Astrocyte of the hippocampus (primary cell): Measurements from ENCODE around the gene SLC22A6.
"Not testable (repeated sequence)": the region's sequence is repeated elsewhere in the genome, so short reads cannot be mapped to it uniquely, and the experiment has no call there.

Source experiments
- DNase-seq: peaks from one replicate; pipeline ENCODE4 v3.0.0; 2011; ENCODE audit warnings: low read depth, low spot score

SLC22A6 gene

DNA sequence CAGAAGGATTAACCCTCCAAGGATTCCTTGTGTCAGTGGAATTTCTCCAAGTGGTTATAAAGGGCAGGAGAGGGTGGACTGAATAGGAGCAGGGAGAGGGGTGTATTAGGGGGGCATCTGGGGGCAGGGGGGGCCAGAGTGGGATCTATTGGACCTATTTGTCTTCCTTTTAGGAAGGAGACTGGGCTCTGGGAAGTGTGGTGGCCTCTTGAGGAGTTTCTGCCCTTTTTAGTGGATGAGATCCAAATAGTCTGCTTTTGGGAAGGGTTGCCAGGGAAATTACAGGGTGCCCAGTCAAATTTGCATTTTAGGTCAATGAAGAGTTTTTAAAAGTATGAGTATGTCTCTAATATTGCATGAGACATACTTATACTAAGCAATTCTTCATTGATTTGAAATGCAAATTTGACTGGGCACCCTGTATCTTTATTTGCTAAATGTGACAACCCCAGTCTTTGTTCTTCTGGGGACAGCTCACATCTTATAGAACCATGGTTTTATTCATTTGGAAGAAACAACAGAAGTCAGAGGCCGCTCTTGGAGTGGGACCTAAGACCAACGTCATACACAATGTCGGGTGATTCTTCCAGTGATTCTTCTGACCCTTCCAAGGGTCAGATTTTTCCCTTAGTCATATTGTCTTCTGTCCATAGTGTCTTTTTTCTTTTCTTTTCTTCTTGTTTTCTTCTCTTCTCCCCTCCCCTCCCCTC lies 429 bp upstream of the SLC22A6 start:
- no peak for DNase-seq

DNA sequence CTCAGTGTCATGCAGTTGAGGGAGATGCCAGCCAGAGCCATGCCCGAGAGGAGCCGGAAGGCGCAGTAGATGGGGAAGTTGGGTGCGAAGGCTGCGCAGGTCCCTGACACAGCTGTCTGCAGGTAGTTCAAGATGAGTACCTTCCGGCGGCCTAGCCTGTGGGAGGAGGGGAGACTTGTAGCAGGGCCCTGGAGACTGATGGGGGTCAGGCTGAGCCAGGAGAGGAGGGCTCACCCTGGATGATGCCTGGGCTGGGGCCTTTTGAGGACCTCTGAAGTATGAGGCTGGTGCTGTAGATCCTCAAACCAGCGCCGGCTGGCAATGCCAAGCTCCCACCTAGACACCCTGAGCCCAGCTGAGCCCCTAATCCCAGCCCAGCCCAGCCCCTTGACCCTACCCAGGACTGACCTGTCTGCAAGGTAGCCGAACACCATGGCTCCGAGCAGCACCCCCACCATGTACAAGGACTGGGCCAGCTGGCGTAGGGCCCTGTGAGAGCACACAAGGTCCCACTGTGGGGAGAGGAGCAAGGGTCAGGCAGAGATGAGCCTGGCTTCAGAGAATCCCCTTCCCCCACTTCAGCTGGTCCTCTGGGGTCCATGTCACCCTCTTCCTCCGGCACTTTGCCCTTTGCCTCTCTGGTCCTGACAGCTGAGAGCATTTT lies 1.1 kb downstream of the SLC22A6 start:
- no peak for DNase-seq

DNA sequence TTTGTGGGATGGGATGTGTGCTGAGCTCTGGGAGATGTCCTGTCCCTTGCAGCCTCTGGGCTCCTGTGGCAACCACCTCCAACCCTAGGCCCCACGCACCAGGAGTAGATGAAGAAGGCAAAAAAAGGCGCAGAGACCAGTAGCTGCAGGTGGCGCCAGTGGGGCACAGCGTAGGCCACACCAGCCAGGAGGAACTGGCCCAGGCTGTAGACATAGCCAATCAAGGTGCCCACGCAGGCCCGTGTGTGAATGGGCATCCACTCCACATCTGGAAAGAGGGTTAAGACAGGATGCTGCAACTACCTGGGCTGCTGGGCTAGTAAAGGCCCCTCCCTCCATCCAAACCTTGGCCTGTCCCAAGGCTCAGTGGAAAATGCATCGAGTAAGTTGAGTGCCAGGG lies 3.0 kb downstream of the SLC22A6 start:
- DNase-seq = no peak

DNA sequence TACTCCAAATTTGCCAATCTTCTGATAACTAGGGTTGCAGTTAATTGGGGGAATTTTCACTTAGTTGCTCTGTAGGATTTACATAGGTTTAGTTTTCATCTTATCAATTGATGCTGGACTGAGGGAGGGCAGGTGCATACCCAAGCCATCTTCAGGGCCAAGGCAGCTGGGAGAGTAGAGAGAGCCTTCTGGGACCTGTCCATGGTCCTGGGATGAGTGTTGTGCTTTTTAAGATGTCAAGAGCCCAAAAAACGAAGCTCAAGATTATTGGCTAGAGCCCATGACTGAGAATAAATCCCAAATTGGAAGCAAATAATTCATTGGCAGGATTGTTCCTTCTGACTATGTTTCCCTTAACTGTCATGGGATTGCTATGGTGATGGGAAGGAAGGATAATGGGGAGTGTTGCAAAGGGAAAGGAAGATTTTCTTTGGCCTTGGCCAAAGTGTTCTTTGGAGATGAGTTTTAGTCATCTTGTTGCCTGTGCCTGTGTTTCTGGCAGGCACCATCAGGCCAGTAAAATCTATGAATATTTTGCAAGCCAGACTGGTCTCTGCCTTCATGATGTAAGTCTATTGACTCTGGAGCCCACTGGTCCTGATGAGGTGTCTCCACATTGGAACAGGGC lies 4.5 kb downstream of the SLC22A6 start:
- DNase-seq = peak; percentile 36

DNA sequence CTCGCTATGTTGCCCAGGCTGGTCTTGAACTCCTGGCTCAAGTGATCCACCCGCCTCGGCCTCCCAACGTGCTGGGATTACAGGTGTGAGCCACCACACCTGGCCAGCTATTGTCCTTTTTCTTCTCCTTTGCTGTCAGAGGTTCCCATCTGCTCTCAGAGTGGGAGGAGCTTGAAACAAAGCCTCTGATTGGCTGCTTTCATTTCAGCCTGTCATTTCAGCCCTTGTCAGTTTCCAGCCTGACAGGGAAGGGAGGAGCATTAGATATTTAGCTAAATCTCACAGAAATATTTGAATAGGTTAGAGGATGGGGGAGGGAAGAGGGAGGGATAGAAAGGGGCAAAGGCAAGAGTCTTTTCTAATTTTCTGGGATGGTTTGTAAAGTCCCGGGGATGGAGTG lies 8.7 kb downstream of the SLC22A6 start:
- DNase-seq = no peak

DNA sequence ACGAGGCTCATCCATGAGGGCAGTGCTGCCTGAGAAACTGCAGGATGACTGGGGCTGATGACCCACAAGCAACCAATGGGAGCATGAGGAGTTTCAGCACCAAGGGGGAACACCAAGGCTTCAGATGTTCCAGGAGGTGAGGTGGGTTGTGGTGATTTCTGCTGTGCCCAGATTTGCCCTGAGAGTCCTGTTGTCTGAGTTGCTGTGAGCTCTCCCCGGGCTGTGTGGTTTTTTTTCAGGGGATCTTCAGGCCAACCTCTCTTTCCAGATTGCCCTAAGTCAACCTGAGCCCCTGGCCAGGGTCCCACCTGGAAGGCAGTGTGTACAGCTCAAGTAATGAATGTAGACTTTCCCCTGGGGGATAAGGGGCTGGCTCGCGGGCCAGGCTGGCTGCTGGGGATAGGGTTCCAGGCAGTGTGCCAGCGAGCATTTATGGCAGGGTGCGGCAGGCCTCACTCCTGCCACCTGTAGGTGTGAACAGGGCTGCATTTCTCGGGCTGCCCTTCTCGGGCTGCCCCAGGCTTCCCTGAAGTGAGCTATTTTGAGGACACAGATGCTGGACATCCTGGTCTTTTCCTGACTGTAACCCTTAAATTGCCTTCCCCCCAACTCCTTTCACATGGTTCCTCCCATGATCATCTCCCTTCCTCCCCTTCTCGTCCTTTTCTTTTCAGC lies 9.8 kb downstream of the SLC22A6 start:
- peak; percentile 33 for DNase-seq

DNA sequence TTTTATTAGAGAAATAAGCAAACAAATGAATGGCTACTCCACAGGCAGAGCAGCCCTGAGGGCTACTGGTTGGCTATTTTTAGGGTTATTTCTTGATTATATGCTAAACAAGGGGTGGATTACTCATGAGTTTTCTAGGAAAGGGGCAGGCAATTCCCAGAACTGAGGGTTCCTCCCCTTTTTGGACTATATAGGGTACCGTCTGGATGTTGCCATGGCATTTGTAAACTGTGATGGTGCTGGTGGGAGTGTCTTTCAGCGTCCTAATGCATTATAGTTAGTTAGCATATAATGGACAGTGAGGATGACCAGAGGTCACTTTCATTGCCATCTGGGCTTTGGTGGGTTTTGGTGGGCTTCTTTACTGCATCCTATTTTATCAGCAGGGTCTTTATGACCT lies 19.2 kb downstream of the SLC22A6 start:
- DNase-seq = no peak

DNA sequence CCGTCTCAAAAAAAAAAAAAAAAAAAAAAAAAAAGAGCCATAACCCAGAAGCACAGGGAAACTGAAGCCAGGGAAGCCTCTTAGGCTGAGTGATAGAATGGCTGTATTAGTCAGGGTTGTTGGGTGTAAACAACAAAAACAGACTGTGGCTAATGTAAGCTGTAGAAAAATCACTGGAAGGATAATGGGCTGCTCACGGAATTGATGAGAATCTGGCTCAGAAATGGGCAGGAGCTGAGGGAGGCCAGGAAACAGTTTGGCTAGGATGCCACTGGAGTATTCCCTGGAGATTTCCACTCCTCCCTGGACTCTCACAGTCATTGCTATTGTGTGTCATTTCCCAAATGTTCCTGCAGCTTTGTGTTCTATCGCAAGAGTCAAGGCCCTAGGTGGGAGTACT lies 22.4 kb downstream of the SLC22A6 start:
- DNase-seq = no peak

DNA sequence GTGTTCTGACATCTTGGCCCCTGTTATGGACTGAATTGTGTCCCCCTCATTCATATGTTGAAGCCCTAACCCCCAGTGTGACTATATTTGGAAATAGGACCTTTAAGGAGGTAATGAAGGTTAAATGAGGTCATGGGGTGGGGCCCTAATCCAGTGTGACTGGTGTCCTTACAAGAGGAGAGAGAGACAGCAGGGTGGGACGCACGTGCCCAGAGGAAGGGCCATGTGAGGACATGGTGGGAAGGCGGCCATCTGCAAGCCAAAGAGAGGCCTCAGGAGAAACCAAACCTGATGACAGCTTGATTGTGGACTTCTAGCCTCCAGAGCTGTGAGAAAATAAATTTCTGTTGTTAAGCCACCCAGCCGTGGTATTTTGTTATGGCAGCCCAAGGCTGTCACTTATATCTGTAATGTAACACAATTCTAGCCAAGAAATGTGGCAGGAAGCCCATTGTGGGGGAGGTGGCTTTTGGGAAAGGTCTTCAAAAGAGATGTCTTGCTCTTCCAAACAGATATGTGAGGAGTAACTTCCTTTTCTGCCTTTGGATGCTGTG lies 23.7 kb downstream of the SLC22A6 start:
- DNase-seq = no peak

DNA sequence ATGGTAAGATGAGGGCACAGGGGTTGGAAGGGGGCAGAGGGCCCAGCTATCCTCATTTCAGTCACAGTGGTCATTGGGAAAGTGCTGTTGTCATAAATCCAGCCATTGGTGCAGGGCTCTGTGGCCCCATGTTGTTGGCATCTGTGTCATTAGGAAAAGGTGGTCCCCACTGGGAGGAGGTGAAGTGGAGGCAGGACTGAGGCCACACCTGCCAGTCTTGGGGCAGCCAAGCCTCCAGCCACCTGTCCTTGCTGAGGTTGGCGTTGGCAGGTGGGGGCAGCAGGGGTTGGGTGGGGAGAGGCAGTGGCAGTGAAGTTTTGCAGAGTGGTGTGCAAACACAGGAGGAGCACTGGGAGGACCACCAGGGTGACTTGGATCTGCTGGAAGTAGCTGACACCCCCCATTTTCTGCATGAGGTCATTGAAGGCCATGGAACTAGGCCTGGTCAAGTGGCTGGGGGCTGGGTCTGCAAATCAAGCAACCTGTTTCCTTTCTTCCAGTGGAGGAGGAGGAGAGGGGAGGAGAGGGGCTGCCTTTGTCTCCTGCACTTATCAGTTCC lies 25.3 kb downstream of the SLC22A6 start:
- DNase-seq = no peak

DNA sequence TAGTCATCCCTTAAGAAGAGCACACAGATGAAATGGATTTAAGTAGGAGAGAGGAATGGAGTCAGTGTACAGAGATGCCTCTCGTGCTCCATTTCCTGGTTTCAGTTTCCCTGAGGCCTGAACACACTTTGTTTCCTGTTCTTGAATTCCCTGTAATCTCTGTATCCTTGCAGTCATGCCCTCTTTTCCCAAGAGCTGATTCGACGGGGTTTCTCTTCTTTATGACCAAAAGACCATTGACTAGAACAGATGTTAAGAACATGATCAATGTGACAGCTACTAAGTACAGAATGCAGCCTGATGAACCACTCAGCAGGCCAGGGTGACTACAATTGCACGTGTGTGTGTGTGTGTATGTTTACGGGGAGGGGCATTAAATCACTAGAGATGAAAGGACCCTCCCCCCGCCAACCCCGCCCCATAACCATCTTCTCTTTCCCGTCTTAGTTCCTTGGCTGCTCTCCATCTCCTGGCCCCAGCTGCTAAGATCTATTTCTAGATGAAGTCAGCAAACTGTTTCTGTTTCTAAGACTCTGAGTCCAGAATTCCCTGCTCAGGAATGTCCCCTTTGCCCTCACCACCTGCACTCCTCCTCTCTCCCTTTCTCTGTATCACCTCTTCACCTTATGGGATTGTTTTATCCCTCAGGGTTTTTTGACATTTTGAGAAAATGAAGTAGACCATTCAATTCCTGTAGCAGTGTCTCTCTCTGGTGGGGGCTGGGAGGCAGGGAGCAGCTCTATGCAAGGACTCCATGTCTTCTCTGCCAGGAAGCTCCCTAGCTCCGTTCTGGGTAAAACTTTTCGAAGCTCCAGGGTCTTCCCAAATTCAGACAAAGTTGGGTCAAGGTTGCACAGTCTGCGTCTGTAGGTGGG lies 26.0 kb downstream of the SLC22A6 start:
- no peak for DNase-seq

DNA sequence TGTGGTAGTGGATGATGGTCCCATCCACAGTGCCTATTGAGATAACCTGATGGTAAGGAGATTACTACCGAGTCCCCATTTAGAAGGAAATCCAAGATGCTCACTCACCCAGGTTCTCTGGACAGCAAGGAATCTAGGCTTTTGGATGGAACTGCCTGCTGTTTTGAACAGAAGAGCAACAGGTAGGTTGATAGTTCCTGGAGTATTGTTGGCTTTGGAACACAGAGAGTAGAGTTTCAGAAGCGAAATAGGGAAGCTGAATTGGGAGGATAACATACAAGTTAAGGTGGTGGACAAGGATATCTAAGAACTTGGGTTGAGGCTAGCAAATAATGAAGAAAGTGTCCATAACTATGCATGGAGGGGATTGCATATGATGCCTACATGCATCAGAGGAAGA lies 27.6 kb downstream of the SLC22A6 start:
- DNase-seq = no peak

DNA sequence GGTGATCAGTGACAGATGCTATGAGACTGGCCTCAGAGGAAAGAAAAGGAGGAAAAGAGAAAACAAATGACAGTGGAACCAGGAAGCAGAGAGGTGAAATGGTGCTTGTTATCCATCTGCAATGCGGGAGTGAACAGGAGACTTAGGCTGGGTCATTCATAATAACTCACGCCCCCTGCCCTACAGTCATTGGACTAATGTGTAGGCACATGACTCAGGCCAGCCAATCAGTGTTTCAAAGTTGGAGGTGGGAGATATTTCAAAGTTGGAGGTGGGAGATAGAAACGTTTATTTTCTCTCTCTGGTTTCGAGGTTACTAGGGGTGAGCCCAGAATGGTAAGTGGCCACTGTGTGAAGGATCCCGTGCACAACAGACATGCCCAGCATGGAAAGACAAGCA lies 30.3 kb downstream of the SLC22A6 start:
- DNase-seq = no peak

DNA sequence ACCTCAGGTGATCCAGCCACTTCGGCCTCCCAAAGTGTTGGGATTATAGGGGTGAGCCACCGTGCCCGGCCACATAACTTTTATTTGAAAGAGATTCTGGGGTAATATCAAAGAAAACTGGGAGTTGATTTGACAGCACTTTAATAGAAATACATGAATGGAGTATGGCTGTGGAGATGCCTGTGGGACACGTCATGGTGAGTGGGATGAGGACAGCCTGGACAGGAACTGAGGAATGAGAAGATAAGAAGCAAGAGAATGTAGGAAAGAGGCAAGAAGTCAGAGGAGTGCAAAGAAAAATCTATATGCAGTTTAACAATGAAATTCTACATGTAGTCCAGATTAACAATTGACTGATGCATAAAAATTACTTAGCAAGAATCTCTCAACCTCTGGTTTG lies 31.0 kb downstream of the SLC22A6 start:
- no peak for DNase-seq

DNA sequence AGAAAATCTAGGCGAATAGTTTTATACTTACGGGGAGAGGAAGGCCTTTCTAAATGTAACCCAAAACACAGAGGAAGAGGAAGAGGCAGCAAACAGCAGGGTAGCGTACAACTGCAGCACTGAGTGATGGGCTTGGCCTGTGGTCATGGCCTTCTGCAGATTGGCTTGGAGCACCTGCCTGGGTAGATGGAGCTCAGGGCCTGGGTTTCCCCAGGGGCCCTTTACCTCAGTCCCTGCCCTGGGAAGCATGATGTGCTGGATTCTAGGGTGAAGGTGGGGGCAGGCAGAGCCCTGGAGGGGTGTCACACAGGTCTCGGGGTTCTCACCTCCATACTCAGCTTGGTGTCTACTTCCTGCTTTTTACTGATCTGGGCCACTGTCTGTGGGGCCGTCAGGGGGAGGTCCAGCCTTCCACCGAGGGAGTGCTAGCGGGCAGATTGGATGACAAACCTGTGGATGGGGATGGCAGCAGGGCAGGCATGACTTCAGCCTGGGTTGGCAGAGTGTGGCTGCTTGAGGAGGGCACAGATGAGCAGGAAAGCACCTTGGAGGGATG lies 35.9 kb downstream of the SLC22A6 start:
- no peak for DNase-seq

DNA sequence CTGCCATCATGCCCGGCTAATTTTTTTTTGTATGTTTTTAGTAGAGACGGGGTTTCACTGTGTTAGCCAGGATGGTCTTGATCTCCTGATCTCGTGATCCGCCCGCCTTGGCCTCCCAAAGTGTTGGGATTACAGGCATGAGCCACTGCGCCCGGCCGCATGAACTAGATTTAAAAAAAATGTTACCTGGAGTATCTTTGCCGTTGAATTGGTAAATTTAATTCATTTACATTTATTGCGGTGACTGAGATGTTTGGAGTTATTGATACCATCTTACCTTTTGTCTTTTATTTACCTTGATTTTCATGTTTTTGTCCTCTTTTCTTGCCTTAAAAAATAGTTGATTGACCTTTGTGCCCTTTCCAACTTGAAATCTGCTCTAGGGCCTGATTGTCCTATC lies 39.2 kb downstream of the SLC22A6 start:
- DNase-seq = not testable (repeated sequence)

DNA sequence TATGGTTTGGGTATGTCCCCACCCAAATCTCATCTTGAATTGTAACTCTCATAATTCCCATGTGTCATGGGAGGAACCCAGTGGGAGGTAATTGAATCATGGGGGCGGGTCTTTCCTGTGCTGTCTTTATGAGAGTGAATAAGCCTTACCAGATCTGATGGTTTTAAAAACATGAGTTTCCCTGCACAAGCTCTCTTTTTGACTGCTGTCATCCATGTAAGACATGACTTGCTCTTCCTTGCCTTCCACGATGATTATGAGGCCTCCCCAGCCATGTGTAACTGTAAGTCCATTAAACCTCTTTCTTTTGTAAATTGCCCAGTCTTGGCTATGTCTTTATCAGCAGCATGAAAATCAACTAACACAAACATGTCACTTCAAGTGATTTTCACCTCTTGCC lies 47.2 kb downstream of the SLC22A6 start:
- not testable (repeated sequence) for DNase-seq

DNA sequence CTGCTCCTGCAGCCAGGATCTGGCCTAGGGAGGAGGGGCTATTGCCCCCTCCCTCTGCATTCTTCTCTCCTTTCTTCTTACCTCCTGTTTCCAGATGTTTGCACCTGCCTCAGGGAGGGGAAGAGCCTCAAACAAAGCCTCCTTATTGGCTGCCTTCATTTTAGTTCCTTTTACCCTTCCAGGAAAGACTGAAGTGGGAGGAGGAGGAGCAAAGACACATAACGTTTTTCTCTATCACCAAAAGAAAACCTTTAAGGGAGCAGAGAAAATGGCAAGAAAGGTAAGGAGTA lies 50.3 kb downstream of the SLC22A6 start:
- no peak for DNase-seq

DNA sequence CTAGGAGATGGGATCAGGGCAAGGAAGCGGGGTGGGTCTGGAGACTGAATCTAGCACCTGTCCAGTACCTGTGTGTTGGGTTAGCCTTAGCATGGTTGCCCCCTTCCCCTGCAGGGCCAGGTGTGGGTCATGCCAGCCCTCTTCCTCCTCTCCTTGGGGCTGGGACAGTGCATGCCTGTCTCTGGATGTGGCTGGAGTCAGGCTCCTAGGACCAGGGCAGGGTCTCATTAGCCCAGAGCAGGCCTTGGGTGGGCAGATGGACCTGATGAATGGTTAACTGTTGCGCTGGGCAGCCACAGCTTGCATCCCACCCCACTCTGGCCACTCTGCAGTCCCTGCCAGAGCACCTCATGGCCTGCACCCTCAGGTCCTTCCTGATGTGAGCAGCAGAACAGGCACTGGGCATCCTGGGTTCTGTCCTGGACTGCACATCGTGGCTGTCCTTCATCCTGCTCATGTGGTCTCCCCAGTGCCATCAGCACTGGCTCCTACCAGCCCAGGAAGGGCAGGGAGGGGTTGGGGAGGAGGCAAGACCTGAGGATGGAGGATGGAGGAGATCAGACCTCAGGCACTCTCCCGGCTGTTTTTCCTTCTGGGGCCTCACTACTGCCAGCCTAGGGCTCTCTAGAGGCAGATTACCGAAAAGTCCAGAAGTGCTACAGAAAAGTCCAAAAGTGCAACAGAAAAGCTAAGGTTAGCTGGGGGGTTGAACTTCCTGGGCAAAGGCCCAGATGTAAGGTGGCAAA lies 50.8 kb downstream of the SLC22A6 start:
- DNase-seq = no peak

DNA sequence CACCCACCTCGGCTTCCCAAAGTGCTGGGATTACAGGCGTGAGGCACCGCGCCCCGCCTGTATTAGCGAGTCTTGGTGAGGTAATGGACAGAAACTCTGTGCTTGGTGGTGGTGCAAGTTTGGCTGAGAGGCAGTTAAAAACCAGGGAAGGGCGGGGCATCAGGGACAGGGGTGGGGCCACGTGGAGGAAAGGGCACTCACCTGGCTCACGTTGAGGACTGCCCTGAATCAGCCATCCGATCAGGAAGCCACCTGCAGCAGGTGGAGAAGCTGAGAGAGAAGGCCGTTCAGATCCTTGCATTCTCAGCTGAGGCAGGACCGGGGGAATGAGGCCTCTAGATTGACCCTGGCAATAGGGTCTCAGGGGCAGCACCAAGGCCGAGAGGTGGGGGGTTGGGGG lies 51.5 kb downstream of the SLC22A6 start:
- no peak for DNase-seq
